Parathyroid adenoma (tissue), 2 donors: ENCODE results near the gene APOC4.

Experiments
- H2AFZ ChIP-seq: fragments of 300-600 bp; sonication (generic); one replicate; pipeline ENCODE4 v1.7.0; 2017; ENCODE audit warnings: antibody characterized with exemption, mild to moderate bottlenecking
- H3K27ac ChIP-seq: fragments of 300-600 bp; sonication (generic); one replicate; pipeline ENCODE4 v1.7.0; 2017
- H3K27me3 ChIP-seq: fragments of 300-600 bp; sonication (generic); one replicate; pipeline ENCODE4 v1.7.0; 2017; ENCODE audit warnings: low read length; ENCODE audit not compliant: control insufficient read depth, insufficient read depth
- H3K36me3 ChIP-seq: fragments of 300-600 bp; sonication (generic); one replicate; pipeline ENCODE4 v1.7.0; 2017; ENCODE audit warnings: low read length; ENCODE audit not compliant: control insufficient read depth, insufficient read depth
- H3K4me1 ChIP-seq: fragments of 300-600 bp; sonication (generic); one replicate; pipeline ENCODE4 v1.7.0; 2017; ENCODE audit warnings: control low read depth
- H3K4me2 ChIP-seq: fragments of 300-600 bp; sonication (generic); one replicate; pipeline ENCODE4 v1.7.0; 2017; ENCODE audit warnings: low read length
- H3K4me3 ChIP-seq: fragments of 300-600 bp; sonication (generic); one replicate; pipeline ENCODE4 v1.7.0; 2017; ENCODE audit warnings: low read depth, low read length
- H3K79me2 ChIP-seq: fragments of 300-600 bp; sonication (generic); one replicate; pipeline ENCODE4 v1.7.0; 2017; ENCODE audit warnings: control low read depth
- H3K9ac ChIP-seq: fragments of 300-600 bp; sonication (generic); one replicate; pipeline ENCODE4 v1.7.0; 2017; ENCODE audit warnings: mild to moderate bottlenecking
- H3K9me3 ChIP-seq: fragments of 300-600 bp; sonication (generic); one replicate; pipeline ENCODE4 v1.7.0; 2017; ENCODE audit warnings: low read length; ENCODE audit not compliant: control insufficient read depth
- CTCF ChIP-seq: fragments of 300-600 bp; sonication (generic); IDR thresholded peaks from one replicate; pipeline ENCODE4 v1.7.0; 2017; ENCODE audit warnings: antibody characterized with exemption, mild to moderate bottlenecking
- donor health status: primary hyperparathyroidism.

The APOC4 gene

GRCh38 chr19:44904426-44904994 lies 37.5 kb upstream of the APOC4 start:
- H3K79me2 ChIP-seq: no peaks in the 10 kb centered on the region
- H3K4me1 ChIP-seq: peaks cover 4% of the 10 kb centered on the region
- no peaks in the 10 kb centered on the region for H3K9me3 ChIP-seq
- H3K4me3 ChIP-seq: no peak overlapping the region
- no peak overlapping the region for H2AFZ ChIP-seq
- H3K27ac ChIP-seq: no peak overlapping the region
- H3K9ac ChIP-seq: no peak overlapping the region
- no peak for TF ChIP-seq CTCF
- H3K27me3 ChIP-seq: no peaks in the 10 kb centered on the region
- no peaks in the 10 kb centered on the region for H3K36me3 ChIP-seq
- no peak overlapping the region for H3K4me2 ChIP-seq

- TF ChIP-seq CTCF: no peak
- Histone ChIP-seq H2AFZ (peak within 1 kb of the TSS; percentile 20), H3K4me2 (peak within 1 kb of the TSS; percentile 64), H3K9ac (no peak within 1 kb of the TSS), H3K27me3 (no peaks in the 10 kb centered on the region), H3K4me3 (peak within 1 kb of the TSS; percentile 50), H3K79me2 (no peaks in the 10 kb centered on the region), H3K36me3 (no peaks in the 10 kb centered on the region), H3K27ac (no peak within 1 kb of the TSS), H3K4me1 (peaks cover 4% of the 10 kb centered on the region), H3K9me3 (no peaks in the 10 kb centered on the region)
Observed at GRCh38 chr19:44905437-44906160, 36.4 kb upstream of the APOC4 start, which contains the start of gene APOE. APOE (plus strand) TSS chr19:44905796; CDS start chr19:44906625, 829 bp downstream.

- no peak overlapping the region for H2AFZ ChIP-seq
- H3K79me2 ChIP-seq: no peaks in the 10 kb centered on the region
- no peak overlapping the region for H3K4me2 ChIP-seq
- no peaks in the 10 kb centered on the region for H3K9me3 ChIP-seq
- H3K27ac ChIP-seq: no peak overlapping the region
- TF ChIP-seq CTCF: no peak
- H3K4me3 ChIP-seq: no peak overlapping the region
- no peaks in the 10 kb centered on the region for H3K27me3 ChIP-seq
- peaks cover 4% of the 10 kb centered on the region for H3K4me1 ChIP-seq
- H3K9ac ChIP-seq: no peak overlapping the region
- no peaks in the 10 kb centered on the region for H3K36me3 ChIP-seq
Observed at GRCh38 chr19:44907613-44908012, 34.4 kb upstream of the APOC4 start.

GRCh38 chr19:44908074-44908835 lies 33.8 kb upstream of the APOC4 start:
- Histone ChIP-seq H2AFZ (no peak overlapping the region), H3K79me2 (no peaks in the 10 kb centered on the region), H3K9ac (no peak overlapping the region), H3K4me2 (no peak overlapping the region), H3K36me3 (no peaks in the 10 kb centered on the region), H3K4me1 (peaks cover 4% of the 10 kb centered on the region), H3K27me3 (no peaks in the 10 kb centered on the region), H3K9me3 (no peaks in the 10 kb centered on the region), H3K4me3 (no peak overlapping the region), H3K27ac (no peak overlapping the region)
- TF ChIP-seq CTCF: no peak
